Transverse colon (tissue), 4 donors: ENCODE data around the gene MYL6B. TPM values are rescaled to one million over a fixed set of nuclear protein-coding genes. Genes with fewer than 3 reads are reported as not detected.

Experiments used
- DNase-seq: peaks from one replicate; pipeline ENCODE4 v3.0.0-alpha.2; 2019
- H3K27ac ChIP-seq, 4 donors: fragments of 200-600 bp; sonication (generic); 2 replicates each; pipeline ENCODE4 v1.5.1; 2016 to 2018; ENCODE audit warnings: inconsistent platforms in 4 of 4
- H3K27me3 ChIP-seq: fragments of 200-600 bp; sonication (generic); 2 replicates; pipeline ENCODE4 v1.5.1; 2017; ENCODE audit warnings: inconsistent platforms
- H3K36me3 ChIP-seq, 4 donors: fragments of 200-600 bp; sonication (generic); 2 replicates each; pipeline ENCODE4 v1.5.1; 2017 to 2019; ENCODE audit warnings: inconsistent platforms in 4 of 4
- H3K4me1 ChIP-seq, 4 donors: fragments of 200-600 bp; sonication (generic); 2 replicates each; pipeline ENCODE4 v1.5.1; 2017 to 2020; ENCODE audit warnings: inconsistent platforms in 4 of 4
- H3K4me3 ChIP-seq, 4 donors: fragments of 200-600 bp; sonication (generic); 1 replicate in 1 of 4; 2 replicates in 3 of 4; pipeline versions ENCODE4 v1.5.1 to v1.6.1; 2017 to 2019; ENCODE audit warnings: inconsistent platforms in 4 of 4
- H3K9me3 ChIP-seq, 2 donors: fragments of 200-600 bp; sonication (generic); 2 replicates each; pipeline ENCODE4 v1.5.1; 2017 to 2019; ENCODE audit warnings: inconsistent platforms in 2 of 2
- EP300 ChIP-seq: sonication (generic); formaldehyde crosslinking; IDR thresholded peaks from one replicate; pipeline ENCODE4 v1.6.1; 2017; ENCODE audit warnings: antibody characterized with exemption, low read depth
- POLR2A ChIP-seq: fragments of 450-650 bp; IDR thresholded peaks from one replicate; pipeline ENCODE4 v1.6.1; 2016; ENCODE audit warnings: antibody characterized with exemption, mild to moderate bottlenecking, moderate library complexity
- POLR2AphosphoS5 ChIP-seq, 3 donors: sonication (generic); formaldehyde crosslinking; IDR thresholded peaks; one replicate each; pipeline ENCODE4 v1.6.1; 2016; ENCODE audit warnings: antibody characterized with exemption in 3 of 3
- WGBS, 2 donors: methylation state at CpG; one replicate each; pipeline ENCODE4 v1.1.5; 2018; ENCODE audit warnings: low coverage in 1 of 2; 5-methylcytosine and 5-hydroxymethylcytosine counted together
- in situ Hi-C, 4 donors: fragments of 200-750 bp; cut with MboI; loops; one replicate each; pipeline versions ENCODE4 v1.15.0 to v1.15.1; 2017; ENCODE audit warnings: low sequenced_read_pairs in 3 of 4, low pct_ligation_motif_present in 1 of 4, low pct_unique_long_range_greater_than_20kb in 1 of 4
- intact Hi-C: fragments of 100-400 bp; cut with DNase I; formaldehyde crosslinking; loops from one replicate; pipeline ENCODE4 v1.15.1; 2023; ENCODE audit warnings: low total_unique reads
- total RNA-seq, 4 donors: library from RNA; depleted of rRNA; stranded (reverse); fragments of >200 nt; gene quantifications; one replicate each; pipeline ENCODE4 v1.1.0, GENCODE V29; 2016
- TF ChIP-seq, protein P1 (sequence below), 5 experiments: fragments of 200-600 bp in 3 of 5; fragments of 450-650 bp in 2 of 5; sonication (generic) in 3 of 5; IDR thresholded peaks; 1 replicate in 2 of 5; 2 replicates in 3 of 5; pipeline ENCODE4 v1.5.1; 2016 to 2017; ENCODE audit warnings: antibody characterized with exemption in 5 of 5, inconsistent platforms in 3 of 5, mild to moderate bottlenecking in 2 of 5, moderate library complexity in 1 of 5

The MYL6B gene
- total RNA-seq, 4 donors from 2014 or later = 26.4 to 30.0 (median 26.7) TPM; not detected in 1

DNA sequence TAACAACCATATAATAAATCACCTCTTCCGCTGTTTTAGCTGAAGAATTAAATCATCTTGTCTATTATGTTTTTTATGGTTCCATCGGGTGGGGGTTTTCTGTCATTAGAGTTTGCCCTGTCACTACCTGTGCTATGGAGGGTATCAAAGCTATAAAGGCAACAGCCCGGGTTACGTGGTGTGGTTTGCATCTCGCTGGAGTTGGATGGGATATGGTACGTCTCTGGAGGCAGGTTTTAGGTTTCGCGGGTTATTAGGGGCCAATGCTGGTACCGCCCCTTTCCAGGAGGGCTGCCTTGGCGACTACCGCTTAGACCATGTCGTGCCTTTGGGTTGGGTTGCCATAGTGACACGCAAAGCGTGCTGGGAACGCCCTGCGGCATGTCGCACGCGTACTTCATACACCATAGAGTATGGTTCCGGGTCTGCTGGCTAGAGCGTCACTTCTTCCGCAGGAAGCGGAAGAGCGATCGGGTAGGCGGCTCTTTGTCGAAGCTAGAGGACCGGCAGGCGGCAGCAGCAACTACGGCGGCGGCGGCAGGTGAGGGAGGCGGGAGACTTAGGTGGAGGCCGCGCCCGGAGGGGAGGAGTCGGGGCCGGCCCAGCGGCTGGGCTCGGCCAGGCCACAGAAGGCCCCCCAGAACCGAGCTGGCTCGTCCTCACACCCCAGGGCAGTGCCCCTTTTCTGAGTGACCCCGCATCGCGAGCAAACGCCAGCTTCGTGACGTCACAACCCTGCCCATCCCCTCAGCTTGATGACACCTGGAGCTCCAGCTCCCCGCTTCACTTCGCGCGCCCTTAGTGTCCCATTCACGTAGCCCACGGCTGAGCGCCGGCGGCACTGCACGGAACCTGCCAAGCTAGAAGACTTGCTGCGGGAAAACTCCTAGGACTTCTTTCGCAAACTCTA is 34.4 kb upstream of the MYL6B start, which contains the start of gene ZC3H10:
Gene ZC3H10 (plus strand): TSS at position 489 of the 910 bp plus-strand sequence. CDS start 2,297 bp downstream, outside the sequence.
- peaks cover 0 to 5% (median 0%) of the 10 kb centered on the region in 4 donors for H3K36me3 ChIP-seq
- 1% methylated on average over 41 of the region's 61 CpGs; no CpG with 5 or more reads in 1 of the 2 donors for WGBS, 2 donors
- no peaks in the 10 kb centered on the region for H3K27me3 ChIP-seq
- H3K4me1 ChIP-seq = peaks cover 8 to 29% (median 20%) of the 10 kb centered on the region in 4 donors
- peak; percentile 90 for TF ChIP-seq POLR2A
- TF ChIP-seq EP300 = no peak
- peak; percentile 93 to 95 (median 94) for TF ChIP-seq POLR2AphosphoS5 (IDR thresholded peaks at IDR 0.05)
- TF ChIP-seq, protein P1, sequence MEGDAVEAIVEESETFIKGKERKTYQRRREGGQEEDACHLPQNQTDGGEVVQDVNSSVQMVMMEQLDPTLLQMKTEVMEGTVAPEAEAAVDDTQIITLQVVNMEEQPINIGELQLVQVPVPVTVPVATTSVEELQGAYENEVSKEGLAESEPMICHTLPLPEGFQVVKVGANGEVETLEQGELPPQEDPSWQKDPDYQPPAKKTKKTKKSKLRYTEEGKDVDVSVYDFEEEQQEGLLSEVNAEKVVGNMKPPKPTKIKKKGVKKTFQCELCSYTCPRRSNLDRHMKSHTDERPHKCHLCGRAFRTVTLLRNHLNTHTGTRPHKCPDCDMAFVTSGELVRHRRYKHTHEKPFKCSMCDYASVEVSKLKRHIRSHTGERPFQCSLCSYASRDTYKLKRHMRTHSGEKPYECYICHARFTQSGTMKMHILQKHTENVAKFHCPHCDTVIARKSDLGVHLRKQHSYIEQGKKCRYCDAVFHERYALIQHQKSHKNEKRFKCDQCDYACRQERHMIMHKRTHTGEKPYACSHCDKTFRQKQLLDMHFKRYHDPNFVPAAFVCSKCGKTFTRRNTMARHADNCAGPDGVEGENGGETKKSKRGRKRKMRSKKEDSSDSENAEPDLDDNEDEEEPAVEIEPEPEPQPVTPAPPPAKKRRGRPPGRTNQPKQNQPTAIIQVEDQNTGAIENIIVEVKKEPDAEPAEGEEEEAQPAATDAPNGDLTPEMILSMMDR (IDR thresholded peaks at IDR 0.05) = peak in 4 of 5 experiments; percentile 41 to 83 (median 52)
- peak; percentile 99 for DNase-seq
- peak within 1 kb of the TSS; percentile 91 to 99 (median 96) for H3K27ac ChIP-seq
- H3K4me3 ChIP-seq = peak within 1 kb of the TSS; percentile 54 to 89 (median 70)
- H3K9me3 ChIP-seq = no peaks in the 10 kb centered on the region
- intact Hi-C loops = loop anchor here (2.0 kb wide), 2 partner anchors 71 to 105 kb away; partner anchors contain the start of gene SMARCC2
- in situ Hi-C loops = loop anchor here in 2 of 4 donors (10.0 kb wide), 2 partner anchors 73 to 393 kb away; partner anchors contain the start of genes CD63 (in 1 of the 2), RDH5 (in 1 of the 2) and RPS26 (in 1 of the 2)

- peaks cover 8 to 29% (median 20%) of the 10 kb centered on the region in 4 donors for H3K4me1 ChIP-seq
- peak overlapping the region; percentile 54 to 89 (median 70) for H3K4me3 ChIP-seq
- H3K9me3 ChIP-seq = no peaks in the 10 kb centered on the region
- H3K36me3 ChIP-seq = no peaks in the 10 kb centered on the region
- peak overlapping the region; percentile 91 to 99 (median 96) for H3K27ac ChIP-seq
- 6 to 15% methylated on average over 7 to 13 of the region's 13 CpGs for WGBS, 2 donors
- intact Hi-C loops = loop anchor here (2.0 kb wide), 1 partner anchor 70 kb away; the partner anchor contains the start of gene SMARCC2
- in situ Hi-C loops = loop anchor here in 2 of 4 donors (10.0 kb wide), 2 partner anchors 74 to 394 kb away; partner anchors contain the start of genes CD63 (in 1 of the 2), RDH5 (in 1 of the 2) and RPS26 (in 1 of the 2)
- DNase-seq = no peak
- H3K27me3 ChIP-seq = no peaks in the 10 kb centered on the region
- TF ChIP-seq EP300 = no peak
- no peak for TF ChIP-seq POLR2AphosphoS5 (IDR thresholded peaks at IDR 0.05)
- no peak for TF ChIP-seq POLR2A
- TF ChIP-seq, protein P1 (IDR thresholded peaks at IDR 0.05) = no peak
Observed at GRCh38 chr12:56118688-56119357, 33.6 kb upstream of the MYL6B start.

- peak; percentile 78 for DNase-seq
- intact Hi-C loops = loop anchor here (2.0 kb wide), 1 partner anchor 69 kb away; the partner anchor contains the start of gene SMARCC2
- peaks cover 8 to 29% (median 20%) of the 10 kb centered on the region in 4 donors for H3K4me1 ChIP-seq
- H3K4me3 ChIP-seq = peak overlapping the region in 2 of 4 donors; percentile 54 to 75
- H3K27me3 ChIP-seq = no peaks in the 10 kb centered on the region
- H3K27ac ChIP-seq = peak overlapping the region; percentile 91 to 99 (median 96)
- H3K36me3 ChIP-seq = no peaks in the 10 kb centered on the region
- no peaks in the 10 kb centered on the region for H3K9me3 ChIP-seq
- in situ Hi-C loops = loop anchor here in 2 of 4 donors (10.0 kb wide), 2 partner anchors 75 to 395 kb away; partner anchors contain the start of genes CD63 (in 1 of the 2), RDH5 (in 1 of the 2) and RPS26 (in 1 of the 2)
- 0% methylated on average over 2 of the region's 2 CpGs for WGBS, 2 donors
- TF ChIP-seq, protein P1 (IDR thresholded peaks at IDR 0.05) = peak; percentile 67 to 97 (median 80)
- TF ChIP-seq POLR2A = no peak
- TF ChIP-seq POLR2AphosphoS5 (IDR thresholded peaks at IDR 0.05) = peak; percentile 22 to 29 (median 29)
Observed at GRCh38 chr12:56119361-56119796, 33.0 kb upstream of the MYL6B start.
